Neural progenitor cell (in vitro differentiated cells): Measurements from ENCODE around the gene NKAIN2.

Experiments
- EZH2 ChIP-seq: fragments of 200-600 bp; sonication (generic); IDR thresholded peaks from 2 replicates; pipeline ENCODE4 v1.6.1; 2017; ENCODE audit warnings: antibody characterized with exemption, mild to moderate bottlenecking, moderate library complexity
- TF ChIP-seq, protein P1 (sequence below): fragments of 200-600 bp; sonication (generic); IDR thresholded peaks from 2 replicates; pipeline ENCODE4 v1.5.1; 2017; ENCODE audit warnings: antibody characterized with exemption, mild to moderate bottlenecking

GRCh38 chr6:124743420-124743819 lies 939.8 kb downstream of the NKAIN2 start:
- TF ChIP-seq, protein P1, sequence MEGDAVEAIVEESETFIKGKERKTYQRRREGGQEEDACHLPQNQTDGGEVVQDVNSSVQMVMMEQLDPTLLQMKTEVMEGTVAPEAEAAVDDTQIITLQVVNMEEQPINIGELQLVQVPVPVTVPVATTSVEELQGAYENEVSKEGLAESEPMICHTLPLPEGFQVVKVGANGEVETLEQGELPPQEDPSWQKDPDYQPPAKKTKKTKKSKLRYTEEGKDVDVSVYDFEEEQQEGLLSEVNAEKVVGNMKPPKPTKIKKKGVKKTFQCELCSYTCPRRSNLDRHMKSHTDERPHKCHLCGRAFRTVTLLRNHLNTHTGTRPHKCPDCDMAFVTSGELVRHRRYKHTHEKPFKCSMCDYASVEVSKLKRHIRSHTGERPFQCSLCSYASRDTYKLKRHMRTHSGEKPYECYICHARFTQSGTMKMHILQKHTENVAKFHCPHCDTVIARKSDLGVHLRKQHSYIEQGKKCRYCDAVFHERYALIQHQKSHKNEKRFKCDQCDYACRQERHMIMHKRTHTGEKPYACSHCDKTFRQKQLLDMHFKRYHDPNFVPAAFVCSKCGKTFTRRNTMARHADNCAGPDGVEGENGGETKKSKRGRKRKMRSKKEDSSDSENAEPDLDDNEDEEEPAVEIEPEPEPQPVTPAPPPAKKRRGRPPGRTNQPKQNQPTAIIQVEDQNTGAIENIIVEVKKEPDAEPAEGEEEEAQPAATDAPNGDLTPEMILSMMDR: no peak
- no peak for TF ChIP-seq EZH2
